ENCODE data around the gene ADCY9.

Gene ADCY9

GRCh38 chr16:4113358-4114256, 2.6 kb downstream of the ADCY9 start:
- Histone ChIP-seq H3K9ac (no peak overlapping the region), H3K4me1 (ENCODE audit: low read depth, poor library complexity, severe bottlenecking) (peaks cover 30% of the 10 kb centered on the region), H3K27me3 (ENCODE audit: insufficient read depth, low read depth) (no peaks in the 10 kb centered on the region), H3K79me2 (ENCODE audit: insufficient read depth, low read depth) (peaks cover 16% of the 10 kb centered on the region; the same call in 1 of the 2 replicates), H4K20me1 (ENCODE audit: insufficient read depth) (no peaks in the 10 kb centered on the region), H3K27ac (no peak overlapping the region), H3K4me2 (peak overlapping the region; percentile 62; the same call in 1 of the 2 replicates), H3K36me3 (ENCODE audit: insufficient read depth) (no peaks in the 10 kb centered on the region; the same call in 1 of the 2 replicates), H3K4me3 (IDR thresholded peaks at IDR 0.05; ENCODE audit: insufficient read depth, low read depth, low read length) (no peak overlapping the region), H2AFZ (ENCODE audit: low read depth) (no peak overlapping the region)
- no peak for TF ChIP-seq CTCF (conservative IDR thresholded peaks at IDR 0.05; ENCODE audit: low read depth, low read length)

DNA sequence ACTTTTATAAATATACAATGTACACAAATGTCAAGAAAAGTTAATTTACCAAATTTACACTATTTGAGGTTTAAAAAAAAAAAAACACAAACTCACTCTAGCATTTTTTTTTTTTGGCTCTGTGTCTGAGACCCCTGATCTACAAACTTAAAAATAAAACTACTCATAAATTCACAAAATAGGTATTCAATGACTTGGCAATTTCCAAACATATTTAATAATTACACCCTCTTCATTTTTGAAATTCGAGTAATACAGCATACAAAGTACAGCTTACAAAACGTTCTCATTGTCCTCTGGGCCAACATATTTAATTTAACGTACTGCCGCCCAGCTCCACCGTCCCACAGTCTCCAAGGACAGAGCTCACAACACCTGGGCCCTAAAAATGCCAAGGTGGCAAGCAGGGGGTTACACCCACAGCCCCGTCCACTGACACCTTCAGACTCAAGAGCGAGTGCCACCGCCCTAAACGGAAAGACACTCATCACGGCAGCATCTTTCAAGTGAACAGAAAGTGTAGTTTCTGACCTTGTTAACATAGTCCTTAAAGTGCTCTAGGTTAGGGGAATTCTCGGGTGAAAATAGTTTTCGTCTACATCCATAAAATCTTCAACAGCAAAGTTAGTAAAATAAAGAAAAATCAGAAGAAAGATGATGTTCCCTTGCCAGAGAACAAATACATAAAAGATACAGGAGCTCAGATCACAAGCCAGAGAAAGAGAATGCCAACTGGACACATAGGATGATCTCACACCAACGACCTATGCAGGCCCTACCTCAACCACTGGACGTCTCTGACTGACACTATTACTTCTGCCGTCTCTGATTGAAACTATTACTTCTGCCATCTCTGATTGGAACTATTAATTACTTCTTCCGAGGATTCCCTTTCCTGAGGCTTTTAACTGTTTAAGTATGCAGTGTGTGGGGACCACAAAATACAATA, 4.2 kb downstream of the ADCY9 start:
- H4K20me1 ChIP-seq (ENCODE audit: insufficient read depth), result no peaks in the 10 kb centered on the region
- no peak for TF ChIP-seq CTCF (conservative IDR thresholded peaks at IDR 0.05; ENCODE audit: low read depth, low read length)
- peaks cover 28% of the 10 kb centered on the region for H3K4me1 ChIP-seq (ENCODE audit: low read depth, poor library complexity, severe bottlenecking)
- H3K27ac ChIP-seq, result no peak overlapping the region
- H3K4me3 ChIP-seq (IDR thresholded peaks at IDR 0.05; ENCODE audit: insufficient read depth, low read depth, low read length), result no peak overlapping the region
- no peaks in the 10 kb centered on the region; the same call in 1 of the 2 replicates for H3K36me3 ChIP-seq (ENCODE audit: insufficient read depth)
- H3K79me2 ChIP-seq (ENCODE audit: insufficient read depth, low read depth), result peaks cover 16% of the 10 kb centered on the region; the same call in 1 of the 2 replicates
- H3K27me3 ChIP-seq (ENCODE audit: insufficient read depth, low read depth), result no peaks in the 10 kb centered on the region
- no peak overlapping the region for H3K9ac ChIP-seq
- no peak overlapping the region for H2AFZ ChIP-seq (ENCODE audit: low read depth)
- H3K4me2 ChIP-seq, result peak overlapping the region; percentile 62

GRCh38 chr16:4110680-4111079, 5.6 kb downstream of the ADCY9 start:
- H3K79me2 ChIP-seq (ENCODE audit: insufficient read depth, low read depth), result peaks cover 16% of the 10 kb centered on the region; the same call in 1 of the 2 replicates
- H3K4me2 ChIP-seq, result no peak overlapping the region
- no peaks in the 10 kb centered on the region for H3K27me3 ChIP-seq (ENCODE audit: insufficient read depth, low read depth)
- H3K27ac ChIP-seq, result no peak overlapping the region
- no peak overlapping the region for H3K4me3 ChIP-seq (IDR thresholded peaks at IDR 0.05; ENCODE audit: insufficient read depth, low read depth, low read length)
- H3K9ac ChIP-seq, result no peak overlapping the region
- H3K4me1 ChIP-seq (ENCODE audit: low read depth, poor library complexity, severe bottlenecking), result peaks cover 25% of the 10 kb centered on the region
- no peaks in the 10 kb centered on the region; the same call in 1 of the 2 replicates for H3K36me3 ChIP-seq (ENCODE audit: insufficient read depth)
- no peaks in the 10 kb centered on the region for H4K20me1 ChIP-seq (ENCODE audit: insufficient read depth)
- TF ChIP-seq CTCF (conservative IDR thresholded peaks at IDR 0.05; ENCODE audit: low read depth, low read length), result no peak
- no peak overlapping the region for H2AFZ ChIP-seq (ENCODE audit: low read depth)

DNA sequence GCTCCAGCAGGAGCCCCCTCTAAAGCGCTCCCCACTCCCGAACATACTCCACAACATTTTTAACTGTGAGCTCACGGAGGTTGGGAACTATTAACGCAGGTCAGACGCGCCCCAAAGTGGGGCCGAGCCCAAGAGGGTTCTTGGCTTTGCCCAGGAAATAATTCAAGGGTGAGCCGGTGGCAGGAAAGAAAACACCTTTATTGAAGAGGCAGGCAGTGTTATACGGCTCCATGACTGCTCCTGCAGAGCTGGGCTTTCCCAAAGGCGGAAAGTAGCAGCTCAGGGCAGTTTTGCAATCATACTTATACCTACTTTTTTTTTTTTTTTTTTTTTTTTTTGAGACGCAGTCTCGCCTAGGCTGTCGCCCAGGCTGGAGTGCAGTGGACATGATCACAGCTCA, 6.2 kb downstream of the ADCY9 start:
- H3K4me1 ChIP-seq (ENCODE audit: low read depth, poor library complexity, severe bottlenecking), result peaks cover 25% of the 10 kb centered on the region
- no peak overlapping the region for H3K4me2 ChIP-seq
- H3K79me2 ChIP-seq (ENCODE audit: insufficient read depth, low read depth), result peaks cover 16% of the 10 kb centered on the region; the same call in 1 of the 2 replicates
- no peaks in the 10 kb centered on the region for H4K20me1 ChIP-seq (ENCODE audit: insufficient read depth)
- no peak overlapping the region for H3K9ac ChIP-seq
- H3K4me3 ChIP-seq (IDR thresholded peaks at IDR 0.05; ENCODE audit: insufficient read depth, low read depth, low read length), result no peak overlapping the region
- H3K27me3 ChIP-seq (ENCODE audit: insufficient read depth, low read depth), result no peaks in the 10 kb centered on the region
- no peaks in the 10 kb centered on the region; the same call in 1 of the 2 replicates for H3K36me3 ChIP-seq (ENCODE audit: insufficient read depth)
- no peak overlapping the region for H3K27ac ChIP-seq
- H2AFZ ChIP-seq (ENCODE audit: low read depth), result no peak overlapping the region
- TF ChIP-seq CTCF (conservative IDR thresholded peaks at IDR 0.05; ENCODE audit: low read depth, low read length), result no peak
